ENCODE data around the gene SNAP25.

SNAP25 gene

DNA sequence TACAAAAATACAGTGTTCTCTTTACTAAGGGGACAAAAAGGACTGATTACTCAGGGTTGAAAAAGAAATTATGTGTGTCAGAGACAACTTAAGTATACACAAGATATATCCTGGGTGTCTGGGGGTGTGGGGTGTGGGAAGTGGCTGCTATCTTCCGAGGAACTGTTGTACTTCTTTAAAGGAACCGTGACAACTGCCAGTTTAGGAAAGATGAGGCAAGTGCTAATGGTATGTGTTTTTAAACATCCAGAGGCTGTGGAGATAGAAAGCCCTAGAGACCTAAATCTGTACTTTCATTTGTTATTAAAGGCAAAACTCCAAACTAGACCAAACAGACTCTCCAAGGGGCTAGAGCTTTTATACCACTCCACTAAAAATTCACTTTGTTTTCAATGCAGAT, 95.6 kb downstream of the SNAP25 start:
- H3K4me3 ChIP-seq (ENCODE audit: low read length in 2 of 2): no peak overlapping the region

DNA sequence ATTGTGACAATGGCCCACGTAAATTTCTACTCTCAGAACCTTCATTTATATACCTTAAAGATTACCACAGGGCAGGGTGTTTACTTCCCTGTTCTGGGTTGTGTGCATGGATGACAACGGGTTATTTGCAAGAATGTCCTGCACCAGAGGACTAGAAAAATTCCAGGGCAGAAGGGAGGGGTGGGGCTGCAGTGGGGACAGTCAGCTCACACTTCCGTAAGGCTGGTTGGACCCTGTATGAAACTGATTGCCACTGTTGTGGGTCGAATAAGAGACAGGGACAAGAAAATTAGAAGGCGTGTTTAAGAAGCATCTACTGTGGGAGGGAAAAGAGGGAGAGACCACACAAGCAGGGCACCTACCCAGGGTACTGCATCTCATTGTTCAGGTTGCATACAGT, 96.5 kb downstream of the SNAP25 start:
- no peak overlapping the region for H3K4me3 ChIP-seq (ENCODE audit: low read length in 2 of 2)
- no peaks in the 10 kb centered on the region for H3K36me3 ChIP-seq (ENCODE audit: control insufficient read depth in 2 of 2, insufficient read depth in 2 of 2, low read length in 2 of 2)
- no peaks in the 10 kb centered on the region for H3K9me3 ChIP-seq (ENCODE audit: control insufficient read depth in 2 of 2, low read length in 2 of 2)
- H3K4me1 ChIP-seq (ENCODE audit: control insufficient read depth in 2 of 2, insufficient read depth in 2 of 2, low read length in 2 of 2): no peaks in the 10 kb centered on the region
- H3K9ac ChIP-seq (ENCODE audit: low read depth in 1 of 2, low read length in 2 of 2): no peak overlapping the region
- H3K27ac ChIP-seq (ENCODE audit: low read depth in 2 of 2, low read length in 2 of 2): no peak overlapping the region
- no peaks in the 10 kb centered on the region for H3K27me3 ChIP-seq (ENCODE audit: control insufficient read depth in 2 of 2, insufficient read depth in 2 of 2, low read length in 2 of 2)

More for the DNA sequence above, 95.6 kb downstream of the SNAP25 start:
- no peak overlapping the region for H3K27ac ChIP-seq (ENCODE audit: low read depth in 2 of 2, low read length in 2 of 2)
- no peaks in the 10 kb centered on the region for H3K27me3 ChIP-seq (ENCODE audit: control insufficient read depth in 2 of 2, insufficient read depth in 2 of 2, low read length in 2 of 2)
- no peaks in the 10 kb centered on the region for H3K9me3 ChIP-seq (ENCODE audit: control insufficient read depth in 2 of 2, low read length in 2 of 2)
- H3K36me3 ChIP-seq (ENCODE audit: control insufficient read depth in 2 of 2, insufficient read depth in 2 of 2, low read length in 2 of 2): no peaks in the 10 kb centered on the region
- H3K4me1 ChIP-seq (ENCODE audit: control insufficient read depth in 2 of 2, insufficient read depth in 2 of 2, low read length in 2 of 2): no peaks in the 10 kb centered on the region
- no peak overlapping the region for H3K9ac ChIP-seq (ENCODE audit: low read depth in 1 of 2, low read length in 2 of 2)

DNA sequence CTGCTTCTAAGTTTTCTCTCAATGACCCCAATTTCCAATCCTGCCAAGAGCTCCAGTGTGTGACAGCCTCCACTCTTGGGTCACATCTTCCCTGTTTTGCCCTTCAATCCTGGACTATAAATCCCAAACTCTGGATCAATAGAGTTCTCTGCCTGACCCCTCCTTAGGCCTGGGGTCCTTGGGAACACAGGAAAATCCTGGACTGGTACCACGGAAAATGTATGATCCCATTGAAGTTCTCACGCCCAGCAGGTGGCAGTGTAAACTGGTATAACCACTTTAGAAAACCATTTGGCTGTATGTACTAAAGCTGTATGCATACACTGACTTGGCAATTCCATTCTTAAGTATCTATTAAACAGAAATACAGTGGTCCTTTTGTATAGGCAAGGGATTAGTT, 98.0 kb downstream of the SNAP25 start:
- no peak overlapping the region for H3K27ac ChIP-seq (ENCODE audit: low read depth in 2 of 2, low read length in 2 of 2)
- H3K4me1 ChIP-seq (ENCODE audit: control insufficient read depth in 2 of 2, insufficient read depth in 2 of 2, low read length in 2 of 2): no peaks in the 10 kb centered on the region
- H3K27me3 ChIP-seq (ENCODE audit: control insufficient read depth in 2 of 2, insufficient read depth in 2 of 2, low read length in 2 of 2): no peaks in the 10 kb centered on the region
- no peaks in the 10 kb centered on the region for H3K9me3 ChIP-seq (ENCODE audit: control insufficient read depth in 2 of 2, low read length in 2 of 2)
- H3K9ac ChIP-seq (ENCODE audit: low read depth in 1 of 2, low read length in 2 of 2): no peak overlapping the region
- no peaks in the 10 kb centered on the region for H3K36me3 ChIP-seq (ENCODE audit: control insufficient read depth in 2 of 2, insufficient read depth in 2 of 2, low read length in 2 of 2)
- no peak overlapping the region for H3K4me3 ChIP-seq (ENCODE audit: low read length in 2 of 2)

DNA sequence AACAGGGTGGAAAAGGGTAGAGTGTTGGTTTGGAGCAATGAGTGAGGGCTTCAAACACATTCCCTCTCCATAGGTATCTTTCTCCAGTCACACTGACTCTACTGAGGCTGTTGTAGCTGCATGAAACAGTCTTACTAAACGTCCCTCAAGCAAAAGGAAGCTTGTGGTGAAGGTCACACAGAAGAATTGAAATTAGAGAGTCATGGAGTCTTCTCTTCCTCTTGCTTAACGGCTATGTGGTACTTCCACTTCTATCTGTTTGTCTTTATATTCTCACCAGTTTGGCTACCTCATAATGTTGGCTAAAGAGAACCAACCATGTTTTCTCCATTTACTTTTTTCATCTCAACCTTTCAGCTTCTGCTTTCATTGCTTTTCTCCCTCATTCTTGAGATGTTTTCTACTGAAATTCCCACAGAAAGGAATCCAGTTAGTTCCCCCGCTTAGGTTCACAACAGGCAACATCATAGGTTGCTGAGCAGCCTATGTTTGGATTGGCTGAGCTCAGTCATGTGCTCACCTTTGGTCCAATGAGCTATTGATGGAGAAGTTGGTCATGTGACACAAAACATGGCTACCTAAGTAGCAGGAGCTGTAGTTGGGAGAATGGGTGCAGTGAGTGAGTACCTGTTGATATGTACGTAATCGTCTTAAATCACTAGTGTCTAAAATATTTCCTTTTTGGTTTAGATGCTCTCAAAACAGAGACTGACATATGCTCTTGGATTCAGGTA, 99.8 kb downstream of the SNAP25 start:
- Histone ChIP-seq H3K9me3 (ENCODE audit: control insufficient read depth in 2 of 2, low read length in 2 of 2) (no peaks in the 10 kb centered on the region), H3K27ac (ENCODE audit: low read depth in 2 of 2, low read length in 2 of 2) (no peak overlapping the region), H3K9ac (ENCODE audit: low read depth in 1 of 2, low read length in 2 of 2) (no peak overlapping the region), H3K4me1 (ENCODE audit: control insufficient read depth in 2 of 2, insufficient read depth in 2 of 2, low read length in 2 of 2) (no peaks in the 10 kb centered on the region), H3K27me3 (ENCODE audit: control insufficient read depth in 2 of 2, insufficient read depth in 2 of 2, low read length in 2 of 2) (no peaks in the 10 kb centered on the region), H3K4me3 (ENCODE audit: low read length in 2 of 2) (no peak overlapping the region), H3K36me3 (ENCODE audit: control insufficient read depth in 2 of 2, insufficient read depth in 2 of 2, low read length in 2 of 2) (no peaks in the 10 kb centered on the region)

DNA sequence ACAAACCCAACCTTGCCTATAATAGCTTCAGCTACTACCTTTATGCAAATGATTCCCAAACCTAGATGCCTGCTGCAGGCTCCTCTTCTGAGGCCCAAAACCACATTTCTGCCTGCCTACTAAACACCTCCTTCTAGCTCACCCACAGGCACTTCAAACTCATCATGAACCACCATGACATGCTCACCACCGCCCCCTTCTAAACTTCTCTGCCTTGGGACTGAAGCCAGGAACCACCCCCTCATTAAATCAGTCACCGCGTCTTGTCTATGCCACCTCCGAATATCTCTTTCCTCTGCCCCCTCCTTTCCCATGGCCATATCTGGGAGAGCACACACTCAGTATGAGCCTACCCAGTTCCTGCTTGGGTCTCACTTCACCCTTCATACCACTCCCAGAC, 101.2 kb downstream of the SNAP25 start:
- Histone ChIP-seq H3K36me3 (ENCODE audit: control insufficient read depth in 2 of 2, insufficient read depth in 2 of 2, low read length in 2 of 2) (no peaks in the 10 kb centered on the region), H3K4me1 (ENCODE audit: control insufficient read depth in 2 of 2, insufficient read depth in 2 of 2, low read length in 2 of 2) (no peaks in the 10 kb centered on the region), H3K27me3 (ENCODE audit: control insufficient read depth in 2 of 2, insufficient read depth in 2 of 2, low read length in 2 of 2) (no peaks in the 10 kb centered on the region), H3K9ac (ENCODE audit: low read depth in 1 of 2, low read length in 2 of 2) (no peak overlapping the region), H3K9me3 (ENCODE audit: control insufficient read depth in 2 of 2, low read length in 2 of 2) (no peaks in the 10 kb centered on the region), H3K27ac (ENCODE audit: low read depth in 2 of 2, low read length in 2 of 2) (no peak overlapping the region), H3K4me3 (ENCODE audit: low read length in 2 of 2) (no peak overlapping the region)

DNA sequence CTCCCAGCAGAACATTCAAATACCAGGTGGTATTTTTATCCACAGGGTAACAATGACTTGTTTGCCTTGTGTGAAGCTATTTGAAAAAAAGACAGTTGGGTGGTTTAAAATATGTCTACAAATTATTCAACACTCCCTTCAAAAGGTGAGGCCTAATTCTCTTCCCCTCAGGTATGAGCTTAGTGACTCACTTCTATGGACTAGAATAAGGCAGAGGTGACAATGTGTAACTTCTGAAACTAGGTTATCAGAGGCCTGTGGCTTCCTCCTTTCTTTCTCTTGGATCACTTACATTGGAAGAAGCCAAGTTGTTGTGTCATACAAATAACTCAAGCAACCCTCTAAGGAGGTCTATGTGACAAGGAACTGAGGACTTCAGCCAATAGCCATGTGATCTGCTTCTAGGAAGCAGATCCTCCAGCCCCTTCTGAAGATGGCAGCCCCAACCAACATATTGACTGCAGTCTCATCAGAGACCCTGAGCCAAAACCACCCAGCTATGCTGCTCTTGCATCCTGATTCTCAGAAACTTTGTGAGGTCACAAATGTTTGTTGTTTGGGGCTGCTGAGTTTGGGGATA, 102.6 kb downstream of the SNAP25 start:
- Histone ChIP-seq H3K4me1 (ENCODE audit: control insufficient read depth in 2 of 2, insufficient read depth in 2 of 2, low read length in 2 of 2) (no peaks in the 10 kb centered on the region), H3K9ac (ENCODE audit: low read depth in 1 of 2, low read length in 2 of 2) (no peak overlapping the region), H3K36me3 (ENCODE audit: control insufficient read depth in 2 of 2, insufficient read depth in 2 of 2, low read length in 2 of 2) (no peaks in the 10 kb centered on the region), H3K9me3 (ENCODE audit: control insufficient read depth in 2 of 2, low read length in 2 of 2) (no peaks in the 10 kb centered on the region), H3K27ac (ENCODE audit: low read depth in 2 of 2, low read length in 2 of 2) (no peak overlapping the region), H3K27me3 (ENCODE audit: control insufficient read depth in 2 of 2, insufficient read depth in 2 of 2, low read length in 2 of 2) (no peaks in the 10 kb centered on the region), H3K4me3 (ENCODE audit: low read length in 2 of 2) (no peak overlapping the region)

DNA sequence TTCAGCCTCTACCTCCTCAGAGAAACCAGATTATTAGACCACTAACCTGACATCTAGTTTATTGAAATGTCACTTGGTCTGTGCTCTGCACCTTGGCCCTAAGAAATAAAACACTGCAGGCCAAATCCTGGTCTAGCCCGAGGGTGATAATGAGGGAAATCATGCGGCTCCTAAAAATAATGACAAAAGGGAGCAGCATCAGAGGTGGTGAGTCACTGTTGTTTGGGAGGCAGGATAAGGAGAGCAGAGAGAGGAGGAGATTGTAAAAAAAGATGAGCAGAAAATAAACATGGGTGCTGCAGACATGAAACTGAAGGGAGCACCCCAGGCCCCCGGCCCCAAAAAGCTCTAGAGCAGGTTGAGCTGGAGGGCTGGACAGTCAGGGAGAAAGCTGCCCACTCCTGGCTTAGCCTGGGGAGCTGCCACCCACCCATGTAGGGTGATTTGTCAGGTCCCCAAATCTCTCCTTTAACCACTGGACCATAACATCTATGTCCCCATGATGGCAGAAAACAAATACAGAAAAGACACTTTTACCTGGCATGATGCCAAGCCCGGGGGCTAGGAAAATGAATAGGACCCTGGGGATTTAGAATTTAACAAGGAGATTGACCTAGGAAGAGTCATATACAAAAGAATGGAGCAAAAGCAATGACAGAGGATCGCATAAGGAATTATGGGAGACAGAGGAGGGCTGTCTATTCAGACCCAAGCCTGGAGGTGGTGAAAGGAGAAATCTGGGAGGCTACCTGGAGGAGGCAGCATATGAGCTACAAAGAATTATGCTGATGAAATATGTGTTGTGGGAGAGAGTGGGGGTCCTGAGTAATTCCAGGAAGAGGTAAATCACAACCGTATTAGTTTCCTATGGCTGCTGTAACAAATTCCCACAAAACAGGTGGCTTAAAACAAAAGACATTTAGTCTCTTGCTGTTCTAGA, 103.7 kb downstream of the SNAP25 start:
- H3K27me3 ChIP-seq (ENCODE audit: control insufficient read depth in 2 of 2, insufficient read depth in 2 of 2, low read length in 2 of 2): no peaks in the 10 kb centered on the region
- H3K4me3 ChIP-seq (ENCODE audit: low read length in 2 of 2): no peak overlapping the region
- no peak overlapping the region for H3K9ac ChIP-seq (ENCODE audit: low read depth in 1 of 2, low read length in 2 of 2)
- no peaks in the 10 kb centered on the region for H3K36me3 ChIP-seq (ENCODE audit: control insufficient read depth in 2 of 2, insufficient read depth in 2 of 2, low read length in 2 of 2)
- no peak overlapping the region for H3K27ac ChIP-seq (ENCODE audit: low read depth in 2 of 2, low read length in 2 of 2)
- H3K4me1 ChIP-seq (ENCODE audit: control insufficient read depth in 2 of 2, insufficient read depth in 2 of 2, low read length in 2 of 2): no peaks in the 10 kb centered on the region
- H3K9me3 ChIP-seq (ENCODE audit: control insufficient read depth in 2 of 2, low read length in 2 of 2): no peaks in the 10 kb centered on the region

DNA sequence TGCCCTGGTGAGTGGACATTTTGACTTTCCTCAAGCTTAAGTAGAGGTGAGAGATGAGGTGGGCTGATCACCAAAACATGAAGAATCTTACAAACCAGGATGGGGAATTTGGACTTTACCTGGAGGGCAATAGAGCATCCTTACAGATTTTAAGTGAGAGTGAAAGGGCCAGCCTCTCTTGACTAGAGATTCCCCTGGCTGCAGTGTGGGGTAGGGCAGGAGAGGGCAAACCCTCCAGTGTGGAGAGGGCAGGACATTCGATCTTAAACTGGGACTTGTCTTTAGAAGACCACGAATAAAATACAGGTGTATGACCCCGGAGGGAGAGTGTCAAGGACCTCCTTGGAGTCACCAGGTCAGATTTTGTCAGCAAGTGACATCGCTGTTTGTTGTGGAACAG, 105.1 kb downstream of the SNAP25 start:
- Histone ChIP-seq H3K27me3 (ENCODE audit: control insufficient read depth in 2 of 2, insufficient read depth in 2 of 2, low read length in 2 of 2) (no peaks in the 10 kb centered on the region), H3K27ac (ENCODE audit: low read depth in 2 of 2, low read length in 2 of 2) (no peak overlapping the region), H3K36me3 (ENCODE audit: control insufficient read depth in 2 of 2, insufficient read depth in 2 of 2, low read length in 2 of 2) (no peaks in the 10 kb centered on the region), H3K9me3 (ENCODE audit: control insufficient read depth in 2 of 2, low read length in 2 of 2) (no peaks in the 10 kb centered on the region), H3K4me1 (ENCODE audit: control insufficient read depth in 2 of 2, insufficient read depth in 2 of 2, low read length in 2 of 2) (no peaks in the 10 kb centered on the region), H3K9ac (ENCODE audit: low read depth in 1 of 2, low read length in 2 of 2) (no peak overlapping the region), H3K4me3 (ENCODE audit: low read length in 2 of 2) (no peak overlapping the region)

DNA sequence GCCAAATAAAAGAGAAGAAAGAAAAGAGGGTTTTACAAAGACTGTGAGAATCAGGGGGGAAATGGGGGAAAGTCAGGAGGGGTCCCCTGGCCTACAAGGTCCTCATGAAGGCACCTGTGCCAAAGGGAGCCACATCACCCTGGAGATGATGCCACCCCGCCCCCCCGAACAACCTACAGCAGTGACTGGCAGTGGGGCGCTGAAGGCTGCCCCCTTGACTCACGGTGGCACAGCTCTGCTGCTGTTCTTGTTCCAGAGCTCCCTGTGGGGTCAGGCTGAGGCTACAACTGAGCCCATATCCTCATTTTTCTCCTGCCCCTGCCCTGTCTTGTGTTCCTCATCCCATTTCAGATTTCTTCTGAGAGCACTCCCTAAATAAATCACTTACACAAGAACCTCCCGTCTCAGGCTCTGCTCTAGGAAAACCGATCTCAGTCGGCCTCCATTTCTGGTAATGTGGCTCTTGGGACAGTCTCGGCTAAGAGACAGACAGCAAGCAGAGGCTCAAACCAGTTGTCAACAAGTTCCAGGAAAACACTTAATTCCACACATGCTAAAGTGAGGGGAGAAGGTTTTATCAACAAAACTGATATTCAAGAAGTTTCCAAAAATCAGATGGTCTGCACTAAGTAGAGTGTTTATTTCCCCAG, 105.7 kb downstream of the SNAP25 start:
- Histone ChIP-seq H3K36me3 (ENCODE audit: control insufficient read depth in 2 of 2, insufficient read depth in 2 of 2, low read length in 2 of 2) (no peaks in the 10 kb centered on the region), H3K9ac (ENCODE audit: low read depth in 1 of 2, low read length in 2 of 2) (no peak overlapping the region), H3K27me3 (ENCODE audit: control insufficient read depth in 2 of 2, insufficient read depth in 2 of 2, low read length in 2 of 2) (no peaks in the 10 kb centered on the region), H3K9me3 (ENCODE audit: control insufficient read depth in 2 of 2, low read length in 2 of 2) (no peaks in the 10 kb centered on the region), H3K27ac (ENCODE audit: low read depth in 2 of 2, low read length in 2 of 2) (no peak overlapping the region), H3K4me3 (ENCODE audit: low read length in 2 of 2) (no peak overlapping the region), H3K4me1 (ENCODE audit: control insufficient read depth in 2 of 2, insufficient read depth in 2 of 2, low read length in 2 of 2) (no peaks in the 10 kb centered on the region)

DNA sequence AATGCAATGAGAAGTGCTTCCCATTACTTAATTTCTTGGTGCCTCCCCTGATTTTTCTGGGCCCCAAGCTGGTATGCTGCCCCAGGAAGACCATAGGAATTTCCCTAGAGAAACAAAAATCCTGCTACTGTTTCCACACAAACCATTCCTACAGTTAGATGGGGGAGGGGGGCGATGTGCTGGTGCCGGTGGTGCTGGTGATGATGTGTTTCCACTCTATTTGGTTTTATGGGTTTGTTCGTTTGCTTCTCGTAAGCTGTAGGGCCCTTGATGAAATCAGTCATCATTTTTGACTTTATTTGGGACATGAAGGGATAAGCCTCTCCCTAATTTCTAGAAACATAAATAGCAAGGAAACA, 110.2 kb downstream of the SNAP25 start:
- no peaks in the 10 kb centered on the region for H3K9me3 ChIP-seq (ENCODE audit: control insufficient read depth in 2 of 2, low read length in 2 of 2)
- H3K36me3 ChIP-seq (ENCODE audit: control insufficient read depth in 2 of 2, insufficient read depth in 2 of 2, low read length in 2 of 2): no peaks in the 10 kb centered on the region
- H3K27me3 ChIP-seq (ENCODE audit: control insufficient read depth in 2 of 2, insufficient read depth in 2 of 2, low read length in 2 of 2): no peaks in the 10 kb centered on the region
- H3K27ac ChIP-seq (ENCODE audit: low read depth in 2 of 2, low read length in 2 of 2): no peak overlapping the region
- H3K9ac ChIP-seq (ENCODE audit: low read depth in 1 of 2, low read length in 2 of 2): no peak overlapping the region
- no peaks in the 10 kb centered on the region for H3K4me1 ChIP-seq (ENCODE audit: control insufficient read depth in 2 of 2, insufficient read depth in 2 of 2, low read length in 2 of 2)
- H3K4me3 ChIP-seq (ENCODE audit: low read length in 2 of 2): no peak overlapping the region

Data from mucosa of rectum (tissue), 2 donors.